ENCODE results near the gene RUNX2. TPM values are rescaled to one million over a fixed set of nuclear protein-coding genes. Genes with fewer than 3 reads are reported as not detected.
A peak's percentile ranks its signal among the peaks of the same experiment; 100 is the strongest.

The RUNX2 gene
- total and polyA plus RNA-seq, 3 experiments from 2014 or later = 16.1 to 25.8 (median 25.3) TPM

GRCh38 chr6:45689926-45690615 lies 361.9 kb downstream of the RUNX2 start:
- CTCF ChIA-PET = interaction anchor here (1.2 kb wide), 1 partner anchor 47 kb away, joined by 3 read pairs; no protein-coding TSS in a partner anchor
- no peaks in the 10 kb centered on the region for H3K4me1 ChIP-seq (ENCODE audit: insufficient read depth, low read length)
- POLR2A ChIA-PET = no interaction called here
- H3K4me3 ChIP-seq (ENCODE audit: low read length) = no peak overlapping the region
- H3K27me3 Mint-ChIP-seq = peaks cover 4 to 19% of the 10 kb centered on the region in 2 donors
- no peak overlapping the region for H3K4me3 Mint-ChIP-seq
- peaks cover 0 to 1% (median 0%) of the 10 kb centered on the region in 3 donors for H3K36me3 Mint-ChIP-seq
- H3K27ac ChIP-seq (ENCODE audit: low read depth, low read length) = no peak overlapping the region
- H3K36me3 ChIP-seq (ENCODE audit: insufficient read depth, low read length) = no peaks in the 10 kb centered on the region
- peaks cover 0 to 2% (median 0%) of the 10 kb centered on the region in 3 donors for H3K4me1 Mint-ChIP-seq
- H3K27me3 ChIP-seq (ENCODE audit: insufficient read depth, low read length, poor library complexity, severe bottlenecking) = no peaks in the 10 kb centered on the region
- no peaks in the 10 kb centered on the region for H3K9me3 Mint-ChIP-seq
- no peak overlapping the region for H3K27ac Mint-ChIP-seq
- DNase-seq = no peak
- H3K9me3 ChIP-seq (ENCODE audit: low read length) = no peaks in the 10 kb centered on the region

GRCh38 chr6:45690846-45691245 lies 362.7 kb downstream of the RUNX2 start:
- H3K4me1 ChIP-seq (ENCODE audit: insufficient read depth, low read length) = no peaks in the 10 kb centered on the region
- H3K9me3 ChIP-seq (ENCODE audit: low read length) = no peaks in the 10 kb centered on the region
- no peak overlapping the region for H3K4me3 Mint-ChIP-seq
- no peaks in the 10 kb centered on the region for H3K9me3 Mint-ChIP-seq
- no peak overlapping the region for H3K27ac Mint-ChIP-seq
- DNase-seq = no peak
- H3K4me1 Mint-ChIP-seq = peaks cover 0 to 2% (median 0%) of the 10 kb centered on the region in 3 donors
- H3K27me3 ChIP-seq (ENCODE audit: insufficient read depth, low read length, poor library complexity, severe bottlenecking) = no peaks in the 10 kb centered on the region
- no peaks in the 10 kb centered on the region for H3K36me3 ChIP-seq (ENCODE audit: insufficient read depth, low read length)
- H3K36me3 Mint-ChIP-seq = no peaks in the 10 kb centered on the region
- H3K4me3 ChIP-seq (ENCODE audit: low read length) = no peak overlapping the region
- CTCF ChIA-PET = interaction anchor here (1.2 kb wide), 1 partner anchor 46 kb away, joined by 3 read pairs; no protein-coding TSS in a partner anchor
- H3K27ac ChIP-seq (ENCODE audit: low read depth, low read length) = no peak overlapping the region
- H3K27me3 Mint-ChIP-seq = peaks cover 2 to 18% of the 10 kb centered on the region in 2 donors
- POLR2A ChIA-PET = no interaction called here

GRCh38 chr6:45691426-45691825 lies 363.3 kb downstream of the RUNX2 start:
- ChIA-PET POLR2A (no interaction called here), CTCF (interaction anchor here (1.2 kb wide), 1 partner anchor 45 kb away, joined by 3 read pairs; no protein-coding TSS in a partner anchor)
- H3K27me3 Mint-ChIP-seq = peaks cover 2 to 12% of the 10 kb centered on the region in 2 donors
- H3K4me1 Mint-ChIP-seq = peaks cover 0 to 2% (median 0%) of the 10 kb centered on the region in 3 donors
- H3K4me3 ChIP-seq (ENCODE audit: low read length) = no peak overlapping the region
- H3K9me3 ChIP-seq (ENCODE audit: low read length) = no peaks in the 10 kb centered on the region
- no peaks in the 10 kb centered on the region for H3K9me3 Mint-ChIP-seq
- no peaks in the 10 kb centered on the region for H3K27me3 ChIP-seq (ENCODE audit: insufficient read depth, low read length, poor library complexity, severe bottlenecking)
- peak overlapping the region in 1 of 8 donors; percentile 81 for H3K27ac Mint-ChIP-seq
- H3K36me3 ChIP-seq (ENCODE audit: insufficient read depth, low read length) = no peaks in the 10 kb centered on the region
- no peak overlapping the region for H3K4me3 Mint-ChIP-seq
- H3K27ac ChIP-seq (ENCODE audit: low read depth, low read length) = no peak overlapping the region
- H3K4me1 ChIP-seq (ENCODE audit: insufficient read depth, low read length) = no peaks in the 10 kb centered on the region
- H3K36me3 Mint-ChIP-seq = no peaks in the 10 kb centered on the region
- no peak for DNase-seq

- no peaks in the 10 kb centered on the region for H3K27me3 ChIP-seq (ENCODE audit: insufficient read depth, low read length, poor library complexity, severe bottlenecking)
- H3K4me1 Mint-ChIP-seq = peaks cover 0 to 2% (median 0%) of the 10 kb centered on the region in 3 donors
- H3K27ac ChIP-seq (ENCODE audit: low read depth, low read length) = no peak overlapping the region
- POLR2A ChIA-PET = no interaction called here
- no peak overlapping the region for H3K4me3 ChIP-seq (ENCODE audit: low read length)
- H3K36me3 Mint-ChIP-seq = no peaks in the 10 kb centered on the region
- CTCF ChIA-PET = no interaction called here
- no peak overlapping the region for H3K4me3 Mint-ChIP-seq
- H3K36me3 ChIP-seq (ENCODE audit: insufficient read depth, low read length) = no peaks in the 10 kb centered on the region
- no peak for DNase-seq
- H3K9me3 Mint-ChIP-seq = no peaks in the 10 kb centered on the region
- H3K27ac Mint-ChIP-seq = no peak overlapping the region
- H3K27me3 Mint-ChIP-seq = peaks cover 2 to 8% of the 10 kb centered on the region in 2 donors
- no peaks in the 10 kb centered on the region for H3K4me1 ChIP-seq (ENCODE audit: insufficient read depth, low read length)
- no peaks in the 10 kb centered on the region for H3K9me3 ChIP-seq (ENCODE audit: low read length)
Observed at GRCh38 chr6:45692021-45692420, 363.9 kb downstream of the RUNX2 start.

- Mint-ChIP-seq H3K36me3 (peaks cover 0 to 4% (median 2%) of the 10 kb centered on the region in 3 donors), H3K9me3 (no peaks in the 10 kb centered on the region), H3K27ac (peak overlapping the region in 1 of 8 donors; percentile 7), H3K4me1 (peaks cover 0 to 2% (median 0%) of the 10 kb centered on the region in 3 donors), H3K4me3 (no peak overlapping the region), H3K27me3 (peaks cover 0 to 3% of the 10 kb centered on the region in 2 donors)
- Histone ChIP-seq H3K4me1 (ENCODE audit: insufficient read depth, low read length) (no peaks in the 10 kb centered on the region), H3K4me3 (ENCODE audit: low read length) (no peak overlapping the region), H3K27ac (ENCODE audit: low read depth, low read length) (no peak overlapping the region), H3K36me3 (ENCODE audit: insufficient read depth, low read length) (no peaks in the 10 kb centered on the region), H3K27me3 (ENCODE audit: insufficient read depth, low read length, poor library complexity, severe bottlenecking) (no peaks in the 10 kb centered on the region), H3K9me3 (ENCODE audit: low read length) (no peaks in the 10 kb centered on the region)
- POLR2A ChIA-PET = no interaction called here
- DNase-seq = no peak
- CTCF ChIA-PET = no interaction called here
Observed at GRCh38 chr6:45696738-45697137, 368.6 kb downstream of the RUNX2 start.

- Histone ChIP-seq H3K4me3 (ENCODE audit: low read length) (no peak overlapping the region), H3K27me3 (ENCODE audit: insufficient read depth, low read length, poor library complexity, severe bottlenecking) (no peaks in the 10 kb centered on the region), H3K27ac (ENCODE audit: low read depth, low read length) (no peak overlapping the region), H3K9me3 (ENCODE audit: low read length) (no peaks in the 10 kb centered on the region), H3K4me1 (ENCODE audit: insufficient read depth, low read length) (no peaks in the 10 kb centered on the region), H3K36me3 (ENCODE audit: insufficient read depth, low read length) (no peaks in the 10 kb centered on the region)
- H3K4me1 Mint-ChIP-seq = peaks cover 0 to 2% (median 0%) of the 10 kb centered on the region in 3 donors
- H3K4me3 Mint-ChIP-seq = no peak overlapping the region
- H3K9me3 Mint-ChIP-seq = no peaks in the 10 kb centered on the region
- POLR2A ChIA-PET = no interaction called here
- no peak overlapping the region for H3K27ac Mint-ChIP-seq
- DNase-seq = no peak
- H3K36me3 Mint-ChIP-seq = peaks cover 0 to 4% (median 2%) of the 10 kb centered on the region in 3 donors
- H3K27me3 Mint-ChIP-seq = peaks cover 0 to 3% of the 10 kb centered on the region in 2 donors
- CTCF ChIA-PET = interaction anchor here (0.9 kb wide), 1 partner anchor 111 kb away, joined by 3 read pairs; no protein-coding TSS in a partner anchor
Observed at GRCh38 chr6:45697605-45698004, 369.5 kb downstream of the RUNX2 start.

GRCh38 chr6:45698046-45698445 lies 369.9 kb downstream of the RUNX2 start:
- CTCF ChIA-PET = interaction anchor here (0.9 kb wide), 1 partner anchor 110 kb away, joined by 3 read pairs; no protein-coding TSS in a partner anchor
- H3K4me3 Mint-ChIP-seq = no peak overlapping the region
- POLR2A ChIA-PET = no interaction called here

GRCh38 chr6:45699663-45700062 lies 371.5 kb downstream of the RUNX2 start:
- CTCF ChIA-PET = no interaction called here
- no peak overlapping the region for H3K27ac ChIP-seq (ENCODE audit: low read depth, low read length)
- no peaks in the 10 kb centered on the region for H3K9me3 Mint-ChIP-seq

More at GRCh38 chr6:45698046-45698445, 369.9 kb downstream of the RUNX2 start:
- Mint-ChIP-seq H3K27ac (no peak overlapping the region), H3K27me3 (peaks cover 0 to 3% of the 10 kb centered on the region in 2 donors), H3K4me1 (peaks cover 0 to 2% (median 0%) of the 10 kb centered on the region in 3 donors), H3K9me3 (no peaks in the 10 kb centered on the region), H3K36me3 (peaks cover 0 to 4% (median 2%) of the 10 kb centered on the region in 3 donors)
- no peak overlapping the region for H3K4me3 ChIP-seq (ENCODE audit: low read length)
- no peaks in the 10 kb centered on the region for H3K27me3 ChIP-seq (ENCODE audit: insufficient read depth, low read length, poor library complexity, severe bottlenecking)
- H3K4me1 ChIP-seq (ENCODE audit: insufficient read depth, low read length) = no peaks in the 10 kb centered on the region
- no peak for DNase-seq
- no peaks in the 10 kb centered on the region for H3K9me3 ChIP-seq (ENCODE audit: low read length)
- H3K36me3 ChIP-seq (ENCODE audit: insufficient read depth, low read length) = no peaks in the 10 kb centered on the region
- H3K27ac ChIP-seq (ENCODE audit: low read depth, low read length) = no peak overlapping the region

More at GRCh38 chr6:45699663-45700062, 371.5 kb downstream of the RUNX2 start:
- no peak overlapping the region for H3K27ac Mint-ChIP-seq
- peaks cover 0 to 4% (median 2%) of the 10 kb centered on the region in 3 donors for H3K36me3 Mint-ChIP-seq
- peaks cover 0 to under 1% of the 10 kb centered on the region in 2 donors for H3K27me3 Mint-ChIP-seq
- Histone ChIP-seq H3K4me1 (ENCODE audit: insufficient read depth, low read length) (no peaks in the 10 kb centered on the region), H3K9me3 (ENCODE audit: low read length) (no peaks in the 10 kb centered on the region), H3K36me3 (ENCODE audit: insufficient read depth, low read length) (no peaks in the 10 kb centered on the region), H3K27me3 (ENCODE audit: insufficient read depth, low read length, poor library complexity, severe bottlenecking) (no peaks in the 10 kb centered on the region), H3K4me3 (ENCODE audit: low read length) (no peak overlapping the region)
- POLR2A ChIA-PET = no interaction called here
- DNase-seq = no peak
- peaks cover 0 to under 1% (median 0%) of the 10 kb centered on the region in 3 donors for H3K4me1 Mint-ChIP-seq
- H3K4me3 Mint-ChIP-seq = no peak overlapping the region

Measured in CD8-positive, alpha-beta memory T cell (primary cell).